GM12878 (cell line): ENCODE measurements around the gene ANTXR1. TPM values are rescaled to one million over a fixed set of nuclear protein-coding genes. Genes with fewer than 3 reads are reported as not detected.

Source experiments
- ATAC-seq: fragments of 200-7000 bp; cut with Tn5 transposase; 3 replicates; pipeline ENCODE4 v1.9.1; 2020; ENCODE audit warnings: mild to moderate bottlenecking, moderate library complexity
- BruUV-seq: library from RNA; stranded (reverse); fragments of 400-500 nt; replicated peaks from 2 replicates; lab custom pipeline; 2021; lab: Mats Ljungman, UMichigan
- CTCF ChIA-PET: fragments of 300-600 bp; sonication (Branson Sonifier 250); formaldehyde crosslinking; extraction: SDS; loops from one replicate; lab custom pipeline; 2021; ENCODE audit warnings: inconsistent platforms; lab: Yijun Ruan, JAX
- POLR2A ChIA-PET: fragments of 350-600 bp; formaldehyde crosslinking; extraction: SDS; loops from one replicate; lab custom pipeline; 2021; ENCODE audit warnings: inconsistent platforms; lab: Charles Lee
- RAD21 ChIA-PET: fragments of 300-600 bp; sonication (Branson Sonifier 250); formaldehyde crosslinking; loops from one replicate; lab custom pipeline; 2023; ENCODE audit warnings: antibody characterized with exemption; ENCODE audit not compliant: unreplicated experiment; lab: Charles Lee
- SMC1A ChIA-PET: fragments of 300-600 bp; sonication (Branson Sonifier 250); formaldehyde crosslinking; loops from one replicate; lab custom pipeline; 2023; ENCODE audit not compliant: unreplicated experiment, uncharacterized antibody; lab: Charles Lee
- DNase-seq: peaks from one replicate; pipeline ENCODE4 v3.0.0-alpha.2; 2011; ENCODE audit warnings: low read depth, low spot score
- FAIRE-seq: peaks from 3 replicates; lab custom pipeline; 2011; peaks lifted over from hg19 to GRCh38; lab: Jason Lieb, UNC
- H2AFZ ChIP-seq: 2 replicates; pipeline ENCODE4 v1.6.0; 2011; ENCODE audit warnings: low read depth, low read length, control low read depth; ENCODE audit not compliant: control insufficient read depth
- H3K27ac ChIP-seq: 2 replicates; pipeline ENCODE4 v1.5.1; 2011; ENCODE audit warnings: control low read depth; ENCODE audit not compliant: control insufficient read depth, insufficient read depth
- H3K27me3 ChIP-seq, 2 experiments: replicated peaks in 1 of 2; 2 replicates each; pipeline versions ENCODE4 v1.6.0 to v1.6.1; 2011; ENCODE audit warnings: low read length in 1 of 2; ENCODE audit not compliant: control insufficient read depth in 2 of 2, insufficient read depth in 2 of 2
- H3K36me3 ChIP-seq, 2 experiments: 2 replicates each; pipeline ENCODE4 v1.5.1; 2011; ENCODE audit warnings: low read length in 1 of 2; ENCODE audit not compliant: control insufficient read depth in 2 of 2, insufficient read depth in 2 of 2
- H3K4me1 ChIP-seq: 2 replicates; pipeline ENCODE4 v1.6.1; 2011; ENCODE audit warnings: mild to moderate bottlenecking, low read length, moderate library complexity, mixed read lengths; ENCODE audit not compliant: control insufficient read depth, insufficient read depth
- H3K4me2 ChIP-seq: 2 replicates; pipeline ENCODE4 v1.6.0; 2011; ENCODE audit warnings: control low read depth; ENCODE audit not compliant: control insufficient read depth, insufficient read depth
- H3K4me3 ChIP-seq: fragments of 200-600 bp; sonication (generic); 2 replicates; pipeline ENCODE4 v1.5.1; 2016
- H3K79me2 ChIP-seq: 2 replicates; pipeline ENCODE4 v1.6.0; 2011; ENCODE audit warnings: low read length; ENCODE audit not compliant: control insufficient read depth, insufficient read depth
- H3K9ac ChIP-seq: 2 replicates; pipeline ENCODE4 v1.8.0; 2011; ENCODE audit warnings: low read length, control low read depth, mixed read lengths; ENCODE audit not compliant: control insufficient read depth, insufficient read depth
- H3K9me3 ChIP-seq: replicated peaks from 3 replicates; pipeline ENCODE4 v1.5.1; 2011; ENCODE audit warnings: mild to moderate bottlenecking, low read length; ENCODE audit not compliant: control insufficient read depth, insufficient read depth
- H4K20me1 ChIP-seq: 2 replicates; pipeline ENCODE4 v1.6.0; 2011; ENCODE audit not compliant: control insufficient read depth, insufficient read depth
- CBX5 ChIP-seq: sonication (generic); IDR thresholded peaks from 2 replicates; pipeline ENCODE4 v1.6.1; 2016; ENCODE audit warnings: low read depth, moderate library complexity, mild to moderate bottlenecking, inconsistent platforms
- HCFC1 ChIP-seq: fragments of 150-350 bp; IDR thresholded peaks from 2 replicates; pipeline ENCODE4 v1.6.1; 2014; ENCODE audit warnings: low read length
- HDGF ChIP-seq: fragments of 450-650 bp; IDR thresholded peaks from 2 replicates; pipeline ENCODE4 v1.6.1; 2016; ENCODE audit warnings: antibody characterized with exemption
- JUNB ChIP-seq: IDR thresholded peaks from 2 replicates; pipeline ENCODE4 v1.6.1; 2016; ENCODE audit warnings: antibody characterized with exemption, mild to moderate bottlenecking
- NR2C2 ChIP-seq: IDR thresholded peaks from 2 replicates; pipeline ENCODE4 v1.6.1; 2011; ENCODE audit warnings: borderline replicate concordance, low read depth; ENCODE audit not compliant: control insufficient read depth, insufficient read length
- PAX8 ChIP-seq: fragments of 450-650 bp; IDR thresholded peaks from 2 replicates; pipeline ENCODE4 v1.6.1; 2017; ENCODE audit warnings: mild to moderate bottlenecking, moderate library complexity
- SUPT20H ChIP-seq: IDR thresholded peaks from 2 replicates; pipeline ENCODE4 v1.6.1; 2011; ENCODE audit warnings: low read depth, mild to moderate bottlenecking, low read length, moderate library complexity, borderline replicate concordance; ENCODE audit not compliant: control insufficient read depth
- TARDBP ChIP-seq: IDR thresholded peaks from 2 replicates; pipeline ENCODE4 v1.6.1; 2016; ENCODE audit warnings: borderline replicate concordance
- TCF12 ChIP-seq: IDR thresholded peaks from 2 replicates; pipeline ENCODE4 v1.6.1; 2011; ENCODE audit warnings: low read depth, mild to moderate bottlenecking, low read length
- WGBS: methylation state at CpG from one replicate; pipeline ENCODE4 v1.1.6; 2016; ENCODE audit warnings: low lambda C conversion rate; ENCODE audit not compliant: insufficient replicate concordance, insufficient coverage; ENCODE audit errors: missing lambda C conversion rate; 5-methylcytosine and 5-hydroxymethylcytosine counted together
- in situ Hi-C: fragments of 300-500 bp; cut with MboI; formaldehyde crosslinking; loops from 9 replicates; pipeline ENCODE4 v1.14.3; 2018; ENCODE audit warnings: mixed read lengths
- intact Hi-C: fragments of 100-400 bp; cut with micrococcal nuclease; formaldehyde crosslinking; loops from one replicate; pipeline ENCODE4 v1.14.2; 2022; ENCODE audit not compliant: unreplicated experiment
- polyA plus RNA-seq, 11 experiments: library from polyadenylated mRNA; depleted of rRNA in 4 of 11; unstranded in 6 of 11; stranded (reverse) in 5 of 11; fragments of >200 nt; fragmentation: Nextera tagmentation in 4 of 11; fragmentation: Illumina TruSeq in 1 of 11; extraction: Ambion mirVana in 4 of 11; extraction: Trizol in 1 of 11; gene quantifications; 1 replicate in 1 of 11; 2 replicates in 10 of 11; pipeline versions ENCODE4 v1.2.1 to v1.2.3, GENCODE V29; 2011 to 2016; ENCODE audit warnings: inconsistent platforms in 2 of 11, missing spikeins in 2 of 11, low read depth in 1 of 11
- total RNA-seq, 4 experiments: library from RNA; depleted of rRNA in 3 of 4; stranded (reverse); fragments of >200 nt in 3 of 4; fragmentation: Illumina TruSeq in 1 of 4; extraction: Trizol in 1 of 4; gene quantifications; 2 replicates each; pipeline versions ENCODE4 v1.2.1 to v1.2.3, GENCODE V29; 2013 to 2021
- TF ChIP-seq, protein P1 (sequence below): IDR thresholded peaks from 2 replicates; pipeline ENCODE4 v1.6.1; 2011; ENCODE audit warnings: borderline replicate concordance, low read depth, mild to moderate bottlenecking, moderate library complexity, low read length; ENCODE audit not compliant: insufficient read depth, poor library complexity, severe bottlenecking
- TF ChIP-seq, protein P2 (sequence below): fragments of 150-350 bp; IDR thresholded peaks from 2 replicates; pipeline ENCODE4 v1.6.1; 2016; ENCODE audit warnings: low read depth, low read length
- TF ChIP-seq, protein P3 (sequence below): fragments of 450-650 bp; IDR thresholded peaks from 2 replicates; pipeline ENCODE4 v1.6.1; 2018; ENCODE audit warnings: borderline replicate concordance, mild to moderate bottlenecking; ENCODE audit not compliant: partially characterized antibody

The ANTXR1 gene
- total and polyA plus RNA-seq, 10 of the 15 experiments (the other 5 are each of a cell fraction or from before 2014, with no cell fraction given), result 0.09 to 0.26 TPM; not detected in 8

GRCh38 chr2:69253112-69253511, 240.1 kb downstream of the ANTXR1 start:
- ChIA-PET POLR2A (no interaction called here), SMC1A (no interaction called here), RAD21 (no interaction called here), CTCF (no interaction called here)
- Histone ChIP-seq H3K4me1 (no peaks in the 10 kb centered on the region), H3K79me2 (no peaks in the 10 kb centered on the region), H2AFZ (no peak overlapping the region), H3K27me3 (peaks cover 0 to 4% of the 10 kb centered on the region in 2 experiments; a peak in 1 of 4 replicates), H3K36me3 (no peaks in the 10 kb centered on the region), H3K9me3 (no peaks in the 10 kb centered on the region), H4K20me1 (no peaks in the 10 kb centered on the region), H3K4me3 (no peak overlapping the region), H3K4me2 (no peak overlapping the region)
- intact Hi-C loops, result no loop called here
- BruUV-seq, result no TSS peak
- ATAC-seq (no peak), FAIRE-seq (no peak)
- 43% methylated on average over 2 of the region's 2 CpGs for WGBS
- in situ Hi-C loops, result no loop called here
- no peak for TF ChIP-seq SUPT20H
- TF ChIP-seq TARDBP, result no peak
- TF ChIP-seq CBX5, result no peak
- no peak for TF ChIP-seq HCFC1
- no peak for TF ChIP-seq HDGF
- TF ChIP-seq NR2C2, result no peak
- TF ChIP-seq, protein P1, sequence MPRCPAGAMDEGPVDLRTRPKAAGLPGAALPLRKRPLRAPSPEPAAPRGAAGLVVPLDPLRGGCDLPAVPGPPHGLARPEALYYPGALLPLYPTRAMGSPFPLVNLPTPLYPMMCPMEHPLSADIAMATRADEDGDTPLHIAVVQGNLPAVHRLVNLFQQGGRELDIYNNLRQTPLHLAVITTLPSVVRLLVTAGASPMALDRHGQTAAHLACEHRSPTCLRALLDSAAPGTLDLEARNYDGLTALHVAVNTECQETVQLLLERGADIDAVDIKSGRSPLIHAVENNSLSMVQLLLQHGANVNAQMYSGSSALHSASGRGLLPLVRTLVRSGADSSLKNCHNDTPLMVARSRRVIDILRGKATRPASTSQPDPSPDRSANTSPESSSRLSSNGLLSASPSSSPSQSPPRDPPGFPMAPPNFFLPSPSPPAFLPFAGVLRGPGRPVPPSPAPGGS, result no peak
- TF ChIP-seq, protein P2, sequence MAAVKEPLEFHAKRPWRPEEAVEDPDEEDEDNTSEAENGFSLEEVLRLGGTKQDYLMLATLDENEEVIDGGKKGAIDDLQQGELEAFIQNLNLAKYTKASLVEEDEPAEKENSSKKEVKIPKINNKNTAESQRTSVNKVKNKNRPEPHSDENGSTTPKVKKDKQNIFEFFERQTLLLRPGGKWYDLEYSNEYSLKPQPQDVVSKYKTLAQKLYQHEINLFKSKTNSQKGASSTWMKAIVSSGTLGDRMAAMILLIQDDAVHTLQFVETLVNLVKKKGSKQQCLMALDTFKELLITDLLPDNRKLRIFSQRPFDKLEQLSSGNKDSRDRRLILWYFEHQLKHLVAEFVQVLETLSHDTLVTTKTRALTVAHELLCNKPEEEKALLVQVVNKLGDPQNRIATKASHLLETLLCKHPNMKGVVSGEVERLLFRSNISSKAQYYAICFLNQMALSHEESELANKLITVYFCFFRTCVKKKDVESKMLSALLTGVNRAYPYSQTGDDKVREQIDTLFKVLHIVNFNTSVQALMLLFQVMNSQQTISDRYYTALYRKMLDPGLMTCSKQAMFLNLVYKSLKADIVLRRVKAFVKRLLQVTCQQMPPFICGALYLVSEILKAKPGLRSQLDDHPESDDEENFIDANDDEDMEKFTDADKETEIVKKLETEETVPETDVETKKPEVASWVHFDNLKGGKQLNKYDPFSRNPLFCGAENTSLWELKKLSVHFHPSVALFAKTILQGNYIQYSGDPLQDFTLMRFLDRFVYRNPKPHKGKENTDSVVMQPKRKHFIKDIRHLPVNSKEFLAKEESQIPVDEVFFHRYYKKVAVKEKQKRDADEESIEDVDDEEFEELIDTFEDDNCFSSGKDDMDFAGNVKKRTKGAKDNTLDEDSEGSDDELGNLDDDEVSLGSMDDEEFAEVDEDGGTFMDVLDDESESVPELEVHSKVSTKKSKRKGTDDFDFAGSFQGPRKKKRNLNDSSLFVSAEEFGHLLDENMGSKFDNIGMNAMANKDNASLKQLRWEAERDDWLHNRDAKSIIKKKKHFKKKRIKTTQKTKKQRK, result no peak
- no peak for TF ChIP-seq TCF12
- TF ChIP-seq PAX8, result no peak
- TF ChIP-seq, protein P3, sequence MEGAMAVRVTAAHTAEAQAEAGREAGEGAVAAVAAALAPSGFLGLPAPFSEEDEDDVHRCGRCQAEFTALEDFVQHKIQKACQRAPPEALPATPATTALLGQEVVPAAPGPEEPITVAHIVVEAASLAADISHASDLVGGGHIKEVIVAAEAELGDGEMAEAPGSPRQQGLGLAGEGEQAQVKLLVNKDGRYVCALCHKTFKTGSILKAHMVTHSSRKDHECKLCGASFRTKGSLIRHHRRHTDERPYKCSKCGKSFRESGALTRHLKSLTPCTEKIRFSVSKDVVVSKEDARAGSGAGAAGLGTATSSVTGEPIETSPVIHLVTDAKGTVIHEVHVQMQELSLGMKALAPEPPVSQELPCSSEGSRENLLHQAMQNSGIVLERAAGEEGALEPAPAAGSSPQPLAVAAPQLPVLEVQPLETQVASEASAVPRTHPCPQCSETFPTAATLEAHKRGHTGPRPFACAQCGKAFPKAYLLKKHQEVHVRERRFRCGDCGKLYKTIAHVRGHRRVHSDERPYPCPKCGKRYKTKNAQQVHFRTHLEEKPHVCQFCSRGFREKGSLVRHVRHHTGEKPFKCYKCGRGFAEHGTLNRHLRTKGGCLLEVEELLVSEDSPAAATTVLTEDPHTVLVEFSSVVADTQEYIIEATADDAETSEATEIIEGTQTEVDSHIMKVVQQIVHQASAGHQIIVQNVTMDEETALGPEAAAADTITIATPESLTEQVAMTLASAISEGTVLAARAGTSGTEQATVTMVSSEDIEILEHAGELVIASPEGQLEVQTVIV, result no peak
- no peak for TF ChIP-seq JUNB
- TF ChIP-seq, all 136 proteins: peak for 0
- no peak overlapping the region for H3K9ac ChIP-seq
- H3K27ac ChIP-seq, result no peak overlapping the region
- DNase-seq, result no peak
